Astrocyte (in vitro differentiated cells and primary cell): Measurements from ENCODE around the gene ASCL2. TPM values are rescaled to one million over a fixed set of nuclear protein-coding genes. Genes with fewer than 3 reads are reported as not detected.

Experiments
- DNase-seq: peaks from one replicate; pipeline ENCODE4 v3.0.0-alpha.2; 2010; ENCODE audit warnings: low read depth
- FAIRE-seq: peaks from 2 replicates; lab custom pipeline; 2011; peaks lifted over from hg19 to GRCh38; lab: Jason Lieb, UNC
- H2AFZ ChIP-seq: 2 replicates; pipeline ENCODE4 v1.6.0; 2012; ENCODE audit warnings: low read depth, low read length, inconsistent platforms
- H3K27ac ChIP-seq: 2 replicates; pipeline ENCODE4 v1.5.1; 2011; ENCODE audit warnings: low read depth, low read length, inconsistent platforms
- H3K27me3 ChIP-seq: 2 replicates; pipeline ENCODE4 v1.6.0; 2011; ENCODE audit warnings: low read length, inconsistent platforms; ENCODE audit not compliant: insufficient read depth
- H3K36me3 ChIP-seq: 2 replicates; pipeline ENCODE4 v1.5.1; 2011; ENCODE audit warnings: low read length, inconsistent platforms; ENCODE audit not compliant: insufficient read depth
- H3K4me1 ChIP-seq: 2 replicates; pipeline ENCODE4 v1.5.1; 2011; ENCODE audit warnings: low read length, inconsistent platforms; ENCODE audit not compliant: insufficient read depth
- H3K4me2 ChIP-seq: 2 replicates; pipeline ENCODE4 v1.6.0; 2012; ENCODE audit warnings: low read length, inconsistent platforms
- H3K4me3 ChIP-seq: 2 replicates; pipeline ENCODE4 v1.5.1; 2011; ENCODE audit warnings: low read depth, mild to moderate bottlenecking, low read length, inconsistent platforms; ENCODE audit not compliant: insufficient read depth
- H3K79me2 ChIP-seq: 2 replicates; pipeline ENCODE4 v1.6.0; 2012; ENCODE audit warnings: mild to moderate bottlenecking, low read length, inconsistent platforms; ENCODE audit not compliant: insufficient read depth
- H3K9ac ChIP-seq: 2 replicates; pipeline ENCODE4 v1.6.0; 2012; ENCODE audit warnings: mild to moderate bottlenecking, low read length, inconsistent platforms
- H3K9me3 ChIP-seq: 2 replicates; pipeline ENCODE4 v1.5.1; 2012; ENCODE audit warnings: low read depth, mild to moderate bottlenecking, low read length, inconsistent platforms; ENCODE audit not compliant: insufficient read depth
- H4K20me1 ChIP-seq: 2 replicates; pipeline ENCODE4 v1.6.0; 2012; ENCODE audit warnings: low read length, inconsistent platforms; ENCODE audit not compliant: insufficient read depth
- H3K27ac Mint-ChIP-seq: one replicate; pipeline ENCODE4 v1.8.0; 2021; ENCODE audit warnings: mild to moderate bottlenecking, mixed read lengths; ENCODE audit not compliant: unreplicated experiment
- H3K27me3 Mint-ChIP-seq: one replicate; pipeline ENCODE4 v1.8.0; 2021; ENCODE audit warnings: low read depth, mixed read lengths; ENCODE audit not compliant: unreplicated experiment
- H3K36me3 Mint-ChIP-seq: one replicate; pipeline ENCODE4 v1.8.0; 2021; ENCODE audit warnings: low read depth, mixed read lengths; ENCODE audit not compliant: unreplicated experiment
- H3K4me1 Mint-ChIP-seq: one replicate; pipeline ENCODE4 v1.8.0; 2021; ENCODE audit warnings: low read depth, mixed read lengths; ENCODE audit not compliant: unreplicated experiment
- H3K4me3 Mint-ChIP-seq: one replicate; pipeline ENCODE4 v1.8.0; 2021; ENCODE audit warnings: mild to moderate bottlenecking, moderate library complexity, mixed read lengths; ENCODE audit not compliant: unreplicated experiment
- H3K9me3 Mint-ChIP-seq: one replicate; pipeline ENCODE4 v1.8.0; 2021; ENCODE audit warnings: mild to moderate bottlenecking, mixed read lengths; ENCODE audit not compliant: unreplicated experiment
- CTCF ChIP-seq: IDR thresholded peaks from 2 replicates; pipeline ENCODE4 v1.5.1; 2011; ENCODE audit warnings: low read depth, mild to moderate bottlenecking, inconsistent platforms, low read length, moderate library complexity; ENCODE audit not compliant: insufficient read depth
- EZH2 ChIP-seq: IDR thresholded peaks from 2 replicates; pipeline ENCODE4 v1.6.1; 2012; ENCODE audit warnings: mild to moderate bottlenecking, low read length, inconsistent platforms; ENCODE audit not compliant: insufficient read depth
- total RNA-seq: library from RNA; stranded (reverse); gene quantifications from 2 replicates; pipeline ENCODE4 v1.2.1, GENCODE V29; 2021

ASCL2 gene
- total RNA-seq, 1 donor from 2014 or later, result not detected

GRCh38 chr11:2233693-2234455, 36.5 kb downstream of the ASCL2 start:
- H3K4me1 ChIP-seq, result no peaks in the 10 kb centered on the region
- Mint-ChIP-seq H3K4me1 (no peaks in the 10 kb centered on the region), H3K27me3 (peaks cover 46% of the 10 kb centered on the region), H3K4me3 (no peak overlapping the region), H3K36me3 (peaks cover 2% of the 10 kb centered on the region), H3K9me3 (peaks cover 3% of the 10 kb centered on the region), H3K27ac (no peak overlapping the region)
- no peaks in the 10 kb centered on the region for H3K36me3 ChIP-seq
- no peak overlapping the region for H3K4me3 ChIP-seq
- no peak overlapping the region for H3K4me2 ChIP-seq
- H2AFZ ChIP-seq, result no peak overlapping the region
- FAIRE-seq (no peak), DNase-seq (no peak)
- no peak for TF ChIP-seq EZH2
- no peak for TF ChIP-seq CTCF
- no peaks in the 10 kb centered on the region for H4K20me1 ChIP-seq
- H3K9ac ChIP-seq, result no peak overlapping the region
- no peak overlapping the region for H3K27ac ChIP-seq
- H3K79me2 ChIP-seq, result no peaks in the 10 kb centered on the region
- peaks cover 4% of the 10 kb centered on the region for H3K9me3 ChIP-seq
- H3K27me3 ChIP-seq, result peaks cover 5% of the 10 kb centered on the region

GRCh38 chr11:2229713-2230297, 40.6 kb downstream of the ASCL2 start:
- no peak overlapping the region for H3K4me2 ChIP-seq
- H3K4me3 ChIP-seq, result no peak overlapping the region
- no peak overlapping the region for H3K27ac ChIP-seq
- TF ChIP-seq CTCF (no peak), EZH2 (no peak)
- FAIRE-seq (no peak), DNase-seq (no peak)
- Mint-ChIP-seq H3K4me3 (no peak overlapping the region), H3K27ac (no peak overlapping the region), H3K36me3 (no peaks in the 10 kb centered on the region), H3K27me3 (peaks cover 28% of the 10 kb centered on the region), H3K9me3 (peaks cover 7% of the 10 kb centered on the region), H3K4me1 (no peaks in the 10 kb centered on the region)
- no peak overlapping the region for H2AFZ ChIP-seq
- no peaks in the 10 kb centered on the region for H4K20me1 ChIP-seq
- H3K36me3 ChIP-seq, result no peaks in the 10 kb centered on the region
- no peak overlapping the region for H3K9ac ChIP-seq
- H3K27me3 ChIP-seq, result peaks cover 5% of the 10 kb centered on the region
- no peaks in the 10 kb centered on the region for H3K4me1 ChIP-seq
- H3K79me2 ChIP-seq, result no peaks in the 10 kb centered on the region
- peaks cover 4% of the 10 kb centered on the region for H3K9me3 ChIP-seq

- TF ChIP-seq CTCF (no peak), EZH2 (no peak)
- no peak overlapping the region for H3K4me3 ChIP-seq
- H3K9me3 ChIP-seq, result no peaks in the 10 kb centered on the region
- H3K4me3 Mint-ChIP-seq, result no peak overlapping the region
- no peaks in the 10 kb centered on the region for H3K4me1 Mint-ChIP-seq
- H3K27ac ChIP-seq, result no peak overlapping the region
- DNase-seq (no peak), FAIRE-seq (no peak)
- H3K27me3 ChIP-seq, result peaks cover 17% of the 10 kb centered on the region
- no peak overlapping the region for H2AFZ ChIP-seq
- H3K9me3 Mint-ChIP-seq, result peaks cover 10% of the 10 kb centered on the region
- H3K9ac ChIP-seq, result no peak overlapping the region
- H3K4me1 ChIP-seq, result no peaks in the 10 kb centered on the region
- no peaks in the 10 kb centered on the region for H3K79me2 ChIP-seq
- no peaks in the 10 kb centered on the region for H3K36me3 ChIP-seq
- no peak overlapping the region for H3K27ac Mint-ChIP-seq
- no peaks in the 10 kb centered on the region for H4K20me1 ChIP-seq
- H3K4me2 ChIP-seq, result no peak overlapping the region
- no peaks in the 10 kb centered on the region for H3K36me3 Mint-ChIP-seq
- peaks cover 28% of the 10 kb centered on the region for H3K27me3 Mint-ChIP-seq
Measured at GRCh38 chr11:2224254-2224653, 46.1 kb downstream of the ASCL2 start.
